Stimulated activated CD4-positive, alpha-beta T cell treated with anti-CD3 and anti-CD28 coated beads, Interleukin-1b, Interleukin-23, amount 100 ng/mL, for 24 hours (primary cell): Measurements from ENCODE around the gene HAND1.
A peak's percentile ranks its signal among the peaks of the same experiment; 100 is the strongest.

ENCODE experiments used
- DNase-seq, 4 experiments: peaks; one replicate each; pipeline ENCODE4 v3.0.0-alpha.2; 2020; ENCODE audit warnings: low read depth in 4 of 4, low spot score in 1 of 4

HAND1 gene

DNA sequence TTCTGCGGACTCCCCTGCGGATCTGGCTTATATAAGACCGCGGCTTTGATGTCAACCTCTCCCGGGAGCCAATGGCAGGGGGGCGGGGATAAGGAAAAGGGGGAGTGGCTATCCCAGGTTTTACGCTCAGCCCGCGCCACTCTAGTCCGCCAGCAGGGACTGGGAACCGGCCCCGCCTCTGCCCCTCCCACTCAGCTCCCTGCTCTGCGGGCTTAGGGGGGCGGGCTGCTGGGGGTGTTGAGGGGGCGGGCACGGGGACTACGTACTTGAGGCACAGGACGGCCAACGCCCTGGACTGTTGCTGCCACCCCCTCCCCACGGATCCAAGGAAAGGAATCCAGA lies at the start of gene HAND1:
Gene HAND1 (minus strand): TSS at position 4 of the 342 bp plus-strand sequence. CDS start 219 bp downstream, outside the sequence.
- no peak for DNase-seq

DNA sequence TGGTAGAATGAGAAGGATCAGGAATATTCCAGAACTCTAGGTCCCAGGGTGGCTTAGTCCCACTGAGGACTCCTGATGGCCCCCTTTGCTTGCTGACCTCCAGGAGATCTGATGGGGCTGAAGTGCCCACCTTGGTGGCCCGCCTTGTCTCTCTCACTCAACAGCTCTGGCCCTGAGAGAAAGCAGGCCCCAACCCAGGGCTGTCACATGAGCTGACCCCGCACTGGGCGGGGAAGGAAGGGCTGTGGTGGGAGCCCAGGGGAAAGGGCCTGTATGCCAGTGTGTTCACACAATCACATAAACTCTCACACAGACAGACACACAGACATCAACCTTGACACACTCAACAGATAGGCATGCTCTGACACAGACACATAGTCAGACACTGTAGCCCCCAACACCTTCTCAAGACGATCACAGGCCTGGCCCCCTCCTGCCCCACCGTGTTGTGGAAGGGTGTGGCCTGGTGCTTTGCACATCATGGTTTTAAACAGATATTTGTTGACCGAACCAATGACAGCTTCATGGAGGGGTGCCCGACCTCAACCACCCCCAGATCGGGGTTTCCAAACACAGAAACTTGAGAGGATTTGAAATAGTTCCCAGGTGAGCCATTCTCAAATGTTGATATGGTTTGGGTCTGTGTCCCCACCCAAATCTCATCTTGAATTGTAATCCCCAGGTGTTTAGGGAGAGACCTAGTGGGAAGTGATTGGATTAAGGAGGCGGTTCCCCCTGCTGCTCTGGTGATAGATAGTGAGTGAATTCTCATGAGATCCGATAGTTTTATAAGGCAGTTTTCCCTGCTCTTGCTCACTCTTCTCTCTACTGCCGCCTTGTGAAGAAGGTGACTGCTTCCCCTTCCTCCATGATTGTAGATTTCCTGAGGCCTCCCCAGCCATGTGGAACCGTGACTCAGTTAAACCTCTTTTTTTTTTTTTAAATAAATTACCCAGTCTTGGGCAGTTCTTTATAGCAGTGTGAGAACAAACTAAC lies 48.5 kb upstream of the HAND1 start:
- no peak for DNase-seq

DNA sequence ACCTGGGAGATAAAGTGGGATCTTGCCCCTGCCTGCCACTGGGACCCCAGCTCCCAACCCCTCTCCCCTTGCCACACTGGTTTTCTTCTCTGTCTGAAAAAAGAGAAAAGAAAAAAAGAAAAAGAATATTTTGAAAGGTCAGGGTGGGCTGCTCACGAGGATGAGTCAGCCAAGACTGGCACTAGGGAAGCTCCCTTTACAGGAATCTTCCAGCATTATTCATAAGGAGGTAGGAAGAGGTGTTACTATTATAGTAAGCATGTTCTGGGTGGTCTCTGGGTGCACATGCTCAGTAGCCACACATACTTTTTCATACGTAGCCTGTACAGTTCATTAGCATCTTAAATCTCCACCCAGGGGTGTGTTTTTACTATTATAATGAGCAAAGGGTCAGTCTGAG lies 46.8 kb upstream of the HAND1 start:
- DNase-seq: no peak

DNA sequence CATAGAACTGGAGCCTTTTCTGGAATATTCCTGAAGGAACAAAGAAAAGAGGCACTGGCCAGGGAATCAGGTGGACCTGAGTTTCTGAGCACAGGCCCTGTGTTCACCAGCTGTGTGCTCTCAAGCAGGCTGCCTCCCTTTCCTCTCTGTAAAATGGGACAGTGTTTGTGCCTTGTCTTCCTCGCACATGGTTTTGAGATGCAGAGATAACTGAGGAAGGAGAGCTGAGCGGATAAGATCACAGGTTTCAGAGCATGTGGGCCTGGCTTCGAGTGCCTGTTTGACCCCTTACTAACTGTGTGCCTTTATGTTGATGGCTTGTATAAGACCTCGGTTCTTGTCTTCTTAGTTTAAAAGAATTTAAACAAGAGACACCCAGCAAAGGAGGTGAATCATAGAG lies 46.2 kb upstream of the HAND1 start:
- DNase-seq: no peak

DNA sequence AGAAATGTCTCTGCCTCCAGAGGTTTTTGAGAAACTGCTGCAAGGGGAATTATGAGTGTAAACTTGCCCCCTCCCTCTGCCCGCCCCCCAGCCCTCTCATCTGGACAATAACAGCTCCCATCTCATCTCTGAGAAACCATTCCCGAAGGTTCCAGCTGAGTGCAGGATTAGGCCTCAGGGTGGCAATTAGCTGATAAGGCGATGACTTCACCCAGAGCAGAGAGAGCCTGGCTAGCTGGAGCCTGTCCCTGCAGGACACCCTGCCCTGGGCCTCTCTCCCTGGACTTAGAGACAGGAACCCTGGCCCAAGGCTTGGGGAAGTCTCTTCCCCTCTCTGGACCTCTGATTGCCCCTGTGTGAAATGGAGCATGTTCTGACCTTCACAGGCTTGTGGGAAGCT lies 45.7 kb upstream of the HAND1 start:
- DNase-seq: no peak

DNA sequence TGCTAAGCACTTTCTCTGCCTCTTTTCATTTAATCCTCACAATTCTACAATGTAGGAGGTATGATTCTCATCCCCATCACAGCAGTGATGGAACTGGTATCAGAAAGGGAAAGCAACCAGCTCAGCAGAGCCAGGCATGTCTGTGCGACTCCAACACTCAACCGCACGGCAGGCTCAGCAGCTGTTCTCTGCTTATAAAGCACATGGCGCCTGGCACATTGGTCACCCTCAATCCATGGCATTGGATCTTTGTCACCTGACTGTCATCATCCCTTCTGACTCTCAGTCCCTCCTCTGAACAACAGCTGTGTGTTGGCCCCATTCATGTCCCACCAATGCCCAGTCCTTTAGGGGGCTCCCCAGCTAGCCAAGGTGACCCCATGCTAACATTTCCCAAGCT lies 45.1 kb upstream of the HAND1 start:
- no peak for DNase-seq

DNA sequence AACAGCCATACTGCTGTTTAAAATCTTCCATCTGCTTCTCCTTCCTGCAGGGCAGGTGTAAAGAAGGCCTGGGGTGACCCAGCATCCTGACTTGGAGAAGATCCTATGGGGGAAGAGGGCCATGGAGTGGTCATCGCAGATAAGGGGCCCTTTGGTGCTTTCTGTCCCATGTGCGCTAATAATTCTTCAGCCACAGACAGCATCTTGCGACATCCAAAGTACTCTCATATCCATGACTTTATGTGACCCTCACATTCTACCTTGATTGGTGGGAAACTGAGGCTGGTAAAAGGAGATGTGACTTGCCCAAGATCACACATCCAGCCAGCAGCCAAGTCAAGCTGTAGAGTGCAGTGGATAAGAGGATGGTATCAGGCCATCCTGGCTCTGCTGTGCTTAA lies 44.3 kb upstream of the HAND1 start:
- no peak for DNase-seq

DNA sequence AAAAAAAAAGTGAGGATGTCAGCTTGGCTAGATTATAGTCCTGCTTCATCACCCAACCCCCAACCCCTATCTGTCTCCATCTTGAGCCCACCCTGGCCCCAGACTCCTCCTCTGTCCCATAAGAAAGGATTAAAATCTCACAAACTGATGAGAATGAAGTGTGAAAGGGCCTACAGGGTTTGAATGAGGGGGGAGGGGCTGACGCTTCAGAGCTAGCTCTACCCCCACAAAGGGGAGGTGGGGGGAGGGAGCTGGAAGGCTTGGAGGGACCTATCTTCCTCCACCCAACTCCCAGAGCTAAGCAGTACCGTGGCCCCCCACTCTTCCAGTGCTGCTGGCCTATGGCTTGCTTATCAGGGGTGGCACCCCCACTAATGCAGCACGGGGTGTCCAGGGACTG lies 43.7 kb upstream of the HAND1 start:
- DNase-seq: no peak

DNA sequence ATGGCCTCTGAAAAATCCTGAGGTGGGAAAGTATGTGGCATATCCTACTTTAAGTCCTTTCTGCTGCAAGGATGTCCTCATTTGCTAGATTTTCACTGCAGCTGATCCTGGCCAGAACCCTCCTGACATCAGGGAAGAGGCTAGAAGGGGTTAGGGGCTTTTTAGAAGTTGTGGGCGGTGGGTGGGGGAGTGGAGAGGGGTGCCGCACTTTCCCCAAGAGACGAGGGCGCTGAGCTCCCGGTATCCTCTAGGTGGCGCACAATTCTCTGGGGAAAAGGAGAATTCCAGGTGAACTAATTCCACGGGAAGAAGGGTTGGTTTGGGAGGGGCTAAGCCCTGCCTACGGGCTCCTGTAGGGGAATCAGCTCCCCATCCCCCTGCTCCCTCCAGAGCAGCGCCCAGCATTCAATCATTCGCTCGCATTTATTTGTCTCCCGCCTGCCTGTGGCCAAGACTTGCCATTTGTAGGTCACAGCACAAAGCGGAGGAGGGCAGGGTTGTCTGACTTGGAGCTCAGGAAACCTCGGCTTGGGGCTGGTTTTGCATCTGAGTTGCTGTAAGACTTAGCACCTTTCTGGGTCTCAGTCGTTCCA lies 42.9 kb upstream of the HAND1 start:
- no peak for DNase-seq

DNA sequence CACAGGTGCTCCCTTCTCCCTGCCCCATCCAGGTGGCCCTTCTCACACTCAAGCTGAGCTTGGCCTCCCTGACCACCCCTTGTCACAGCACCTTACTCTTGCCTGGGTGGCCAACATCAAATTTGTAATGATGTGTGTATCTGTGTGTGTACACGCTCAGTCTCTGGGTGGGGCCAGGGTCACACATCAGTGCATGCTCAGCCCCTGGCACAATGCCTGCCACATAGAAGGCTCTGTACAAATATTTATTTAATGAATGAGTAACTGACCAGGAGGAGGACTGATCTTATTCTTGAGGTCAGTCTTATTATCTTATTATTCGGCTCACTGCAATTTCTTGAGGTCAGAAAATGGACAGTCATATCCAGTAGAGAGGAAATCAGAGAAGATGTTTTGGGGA lies 41.3 kb upstream of the HAND1 start:
- no peak for DNase-seq

DNA sequence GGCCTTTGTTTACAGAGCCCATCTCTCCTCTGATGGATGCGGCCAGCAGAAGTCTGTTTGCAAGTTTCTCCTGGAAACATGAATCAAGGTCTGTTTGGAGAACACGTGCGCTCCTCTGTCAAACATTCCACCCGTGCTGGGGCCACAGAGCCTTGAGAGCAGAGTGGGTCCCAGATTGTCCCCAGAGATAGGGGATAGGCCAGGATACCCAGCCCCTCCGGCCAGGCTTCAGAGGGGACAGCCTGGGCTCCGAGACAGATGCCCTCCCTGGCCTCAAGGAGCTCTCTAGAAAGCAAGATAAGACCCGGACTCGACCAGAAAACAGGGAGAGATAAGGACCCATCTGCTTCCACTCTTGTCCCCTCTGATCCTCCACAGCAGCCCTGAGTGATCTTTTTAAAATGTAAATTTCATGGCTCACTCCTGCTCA lies 40.4 kb upstream of the HAND1 start:
- DNase-seq: no peak

DNA sequence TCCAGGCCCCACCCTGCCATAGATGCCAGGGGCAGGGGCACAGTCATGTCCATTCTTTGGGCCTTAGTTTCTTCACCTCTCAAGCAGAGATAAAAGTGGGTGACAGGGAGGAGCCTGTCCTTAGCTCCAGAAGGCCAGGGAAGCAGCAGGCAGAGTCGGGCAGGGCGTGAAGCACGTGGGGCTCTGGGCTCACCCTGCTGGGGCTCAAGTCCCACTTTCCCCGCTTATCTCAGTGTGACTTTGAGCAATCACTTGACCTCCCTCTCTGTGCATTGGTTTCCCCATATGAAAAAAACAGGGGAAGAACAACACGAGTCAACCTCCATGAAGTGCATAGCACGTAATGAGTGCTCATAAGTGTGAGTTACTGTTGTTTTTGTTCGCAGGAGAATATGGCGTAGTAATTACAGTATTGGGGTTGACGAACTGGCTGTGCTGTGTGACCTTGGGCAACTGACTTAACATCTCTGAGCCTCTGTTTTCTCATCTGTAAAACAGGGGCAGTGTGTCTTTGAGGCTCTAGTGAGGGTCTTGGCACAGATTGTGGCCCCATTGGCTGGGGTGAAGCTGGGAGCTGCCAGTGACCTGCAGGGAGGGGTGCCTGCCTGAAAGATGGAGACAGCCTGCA lies 39.9 kb upstream of the HAND1 start:
- no peak for DNase-seq

DNA sequence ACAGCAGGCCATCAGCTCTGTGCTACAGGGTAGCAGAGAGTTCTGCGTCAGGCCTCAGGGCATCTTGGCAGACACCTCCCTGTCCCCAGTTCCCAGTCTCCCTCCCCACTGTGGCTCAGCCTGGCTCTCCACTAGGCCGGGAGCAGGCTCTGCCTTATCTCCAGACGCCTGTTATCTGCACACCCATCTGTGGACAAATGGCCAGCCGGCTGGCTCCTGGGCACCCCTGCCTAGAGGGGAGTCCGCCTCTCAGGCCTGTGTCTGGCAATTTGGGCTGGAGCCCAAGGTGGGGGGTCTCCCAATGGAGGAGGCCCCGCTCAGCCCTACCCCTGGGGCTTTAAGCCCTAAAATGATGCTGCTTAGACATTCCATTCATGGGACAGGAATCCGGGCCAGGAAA lies 39.2 kb upstream of the HAND1 start:
- no peak for DNase-seq

DNA sequence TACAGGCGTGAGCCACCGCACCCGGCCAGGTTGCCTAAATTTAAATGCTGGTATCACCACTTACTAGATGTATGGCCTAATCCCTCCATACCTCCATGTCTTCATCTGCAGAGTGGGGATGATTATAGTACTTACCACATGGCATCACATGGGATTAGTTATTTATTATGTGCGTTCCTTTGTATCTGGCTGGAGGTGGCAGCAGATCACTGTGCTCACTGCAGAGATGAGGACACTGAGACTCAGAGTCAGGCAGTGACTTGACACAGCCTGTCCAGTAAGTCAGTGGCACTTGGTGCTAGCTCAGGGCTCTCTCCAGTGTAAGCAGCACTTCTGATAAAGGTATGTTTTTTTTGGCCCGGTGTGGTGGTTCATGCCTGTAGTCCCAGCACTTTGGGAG lies 38.4 kb upstream of the HAND1 start:
- no peak for DNase-seq

DNA sequence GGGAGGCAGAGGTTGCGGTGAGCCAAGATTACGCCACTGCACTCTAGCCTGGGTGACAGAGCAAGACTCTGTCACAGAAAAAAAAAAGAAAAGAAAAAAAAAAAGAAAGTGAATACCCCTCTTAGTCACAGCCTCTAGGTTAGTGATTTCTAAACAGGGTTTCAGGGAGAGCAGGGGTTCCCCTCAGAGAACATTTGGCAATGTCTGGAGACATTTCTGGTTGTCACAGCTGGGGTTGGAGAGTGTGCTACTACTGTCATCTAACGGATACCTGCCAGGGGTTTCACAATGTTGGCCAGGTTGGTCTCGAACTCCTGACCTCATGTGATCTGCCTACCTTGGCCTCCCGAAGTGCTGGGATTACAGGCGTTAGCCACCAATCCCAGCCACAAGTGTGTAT lies 37.5 kb upstream of the HAND1 start:
- peak in 1 of 4 experiments; percentile 7 for DNase-seq

DNA sequence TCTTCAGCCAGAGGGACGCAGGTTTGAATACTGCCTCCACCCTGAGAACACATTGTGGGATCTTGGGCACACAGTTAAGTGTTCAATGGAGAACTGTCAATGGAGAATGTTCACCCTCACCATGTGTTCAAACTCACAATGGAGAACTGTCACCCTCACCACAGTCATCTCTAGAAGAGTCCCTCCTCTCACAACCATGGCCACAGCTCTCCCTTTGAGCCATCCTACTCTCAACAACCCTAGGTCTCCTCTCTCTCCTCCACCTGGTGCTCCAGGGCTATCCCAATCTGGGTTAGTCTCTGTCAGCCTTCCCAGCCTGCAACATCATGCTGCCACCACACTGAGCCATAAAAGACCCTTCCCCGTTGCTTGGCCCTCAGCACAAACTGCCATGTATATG lies 36.3 kb upstream of the HAND1 start:
- no peak for DNase-seq

DNA sequence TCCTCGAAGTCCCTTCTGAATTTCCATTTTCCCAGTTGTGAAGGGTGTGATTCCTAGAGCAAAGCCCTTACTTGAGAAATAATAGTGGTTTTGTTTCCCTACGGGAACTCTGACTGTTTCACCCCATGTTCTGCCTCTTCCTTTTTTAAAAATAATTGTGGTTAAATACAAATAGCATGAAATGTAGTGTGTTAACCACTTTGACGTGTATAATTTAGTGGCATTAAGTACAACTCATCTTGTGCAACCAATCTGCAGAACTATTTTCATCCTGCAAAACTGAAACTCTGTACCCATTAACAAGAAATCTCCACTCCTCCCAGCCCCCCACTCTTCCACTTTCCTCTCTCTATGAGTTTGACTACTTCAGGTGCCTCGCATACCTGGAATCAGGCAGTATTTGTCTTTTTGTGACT lies 35.6 kb upstream of the HAND1 start:
- peak in 1 of 4 experiments; percentile 12 for DNase-seq

DNA sequence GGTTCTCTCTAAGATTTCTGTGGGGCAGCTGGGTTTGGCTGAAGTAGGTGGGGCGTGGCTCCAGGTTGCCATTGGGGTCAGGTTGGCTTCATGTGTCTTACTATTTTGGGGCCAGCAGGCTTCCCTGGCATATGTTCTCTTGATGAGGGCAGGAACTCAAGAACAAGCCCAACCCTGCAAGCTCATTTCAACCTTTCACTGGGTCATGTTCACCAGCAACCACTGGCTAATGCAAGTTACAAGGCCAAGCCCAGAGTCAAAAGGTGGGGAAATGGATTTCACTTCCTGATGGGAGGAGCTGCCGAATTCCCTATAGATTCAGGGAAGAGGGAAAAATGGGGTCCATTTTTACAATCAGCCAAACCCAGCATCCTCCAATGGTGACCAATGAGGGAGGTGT lies 34.0 kb upstream of the HAND1 start:
- no peak for DNase-seq

DNA sequence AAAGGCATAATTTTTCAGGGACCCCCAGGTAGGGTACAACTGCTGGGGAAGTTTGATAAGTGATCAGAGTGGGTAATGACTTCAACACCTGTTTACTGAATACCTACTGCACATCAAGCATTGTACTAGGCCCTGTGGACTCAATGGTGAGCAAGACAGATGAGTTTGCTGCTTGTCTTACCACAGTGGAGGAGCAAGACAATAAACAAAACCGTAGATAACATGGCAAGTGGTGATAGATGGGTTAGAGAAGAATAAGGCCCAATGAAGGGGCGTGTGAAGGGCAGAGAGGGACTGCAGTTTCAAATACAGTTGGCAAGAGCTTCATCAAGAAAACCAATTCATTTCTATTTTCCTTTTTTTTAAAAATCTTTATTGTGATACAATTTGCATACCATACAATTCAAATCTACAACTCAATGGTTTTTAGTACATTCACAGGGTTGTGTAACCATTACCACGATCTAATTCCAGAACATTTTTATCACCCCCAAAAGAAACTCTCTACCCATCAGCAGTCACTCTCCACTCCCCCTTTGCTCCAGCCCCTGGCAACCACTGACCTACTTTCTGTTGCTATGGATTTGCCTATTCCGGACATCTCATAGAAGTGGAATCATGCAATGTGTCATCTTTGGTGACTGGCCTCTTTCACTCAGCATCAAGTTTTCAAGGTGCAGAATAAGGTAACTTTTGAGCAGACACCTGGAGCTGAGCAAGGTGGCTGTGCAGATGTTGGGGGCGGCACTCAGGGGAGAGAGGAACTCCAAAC lies 31.9 kb upstream of the HAND1 start:
- no peak for DNase-seq

DNA sequence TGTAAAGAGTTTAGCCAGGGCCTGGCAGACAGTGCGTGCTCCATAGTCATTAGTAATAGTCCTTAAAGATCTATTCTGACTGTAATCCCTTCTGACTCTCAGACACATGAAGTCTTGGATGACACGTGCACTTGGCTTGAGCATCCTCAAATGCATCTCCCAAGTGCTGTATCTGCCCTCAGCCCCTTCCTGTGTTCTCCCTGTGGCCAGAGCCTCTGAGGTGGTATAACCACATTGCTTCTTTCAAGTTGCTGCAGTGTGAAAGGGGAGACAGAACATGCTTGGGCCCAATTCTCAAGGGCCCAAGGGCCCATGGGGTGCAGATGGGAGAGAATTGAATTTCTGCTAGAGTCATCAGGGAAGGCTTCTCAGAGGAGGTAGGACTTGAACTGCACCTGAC lies 30.1 kb upstream of the HAND1 start:
- DNase-seq: no peak

DNA sequence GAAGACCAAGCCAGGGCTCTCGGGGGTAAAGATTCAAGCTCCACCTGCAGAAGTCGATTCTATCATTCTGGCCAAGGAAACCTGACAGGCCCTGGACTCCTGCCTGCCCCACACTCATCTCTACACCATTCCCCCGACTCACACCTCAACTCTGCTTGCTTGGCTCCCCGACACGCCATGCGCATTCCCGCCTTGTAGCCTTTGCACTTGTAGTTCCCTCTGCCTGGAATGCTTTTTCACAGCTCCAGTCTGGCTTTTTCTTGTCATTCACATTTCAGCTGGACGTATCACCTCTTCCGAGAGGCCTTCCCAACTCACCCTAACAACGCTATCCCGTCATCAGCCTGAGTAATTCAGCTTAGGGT lies 28.7 kb upstream of the HAND1 start:
- DNase-seq: no peak
